8988T (cell line): Measurements from ENCODE around the gene FAM72C.
"Not testable (repeated sequence)": the region's sequence is repeated elsewhere in the genome, so short reads cannot be mapped to it uniquely, and the experiment has no call there.

Source experiments
- DNase-seq: peaks from one replicate; pipeline ENCODE4 v3.0.0; 2011

Gene FAM72C

DNA sequence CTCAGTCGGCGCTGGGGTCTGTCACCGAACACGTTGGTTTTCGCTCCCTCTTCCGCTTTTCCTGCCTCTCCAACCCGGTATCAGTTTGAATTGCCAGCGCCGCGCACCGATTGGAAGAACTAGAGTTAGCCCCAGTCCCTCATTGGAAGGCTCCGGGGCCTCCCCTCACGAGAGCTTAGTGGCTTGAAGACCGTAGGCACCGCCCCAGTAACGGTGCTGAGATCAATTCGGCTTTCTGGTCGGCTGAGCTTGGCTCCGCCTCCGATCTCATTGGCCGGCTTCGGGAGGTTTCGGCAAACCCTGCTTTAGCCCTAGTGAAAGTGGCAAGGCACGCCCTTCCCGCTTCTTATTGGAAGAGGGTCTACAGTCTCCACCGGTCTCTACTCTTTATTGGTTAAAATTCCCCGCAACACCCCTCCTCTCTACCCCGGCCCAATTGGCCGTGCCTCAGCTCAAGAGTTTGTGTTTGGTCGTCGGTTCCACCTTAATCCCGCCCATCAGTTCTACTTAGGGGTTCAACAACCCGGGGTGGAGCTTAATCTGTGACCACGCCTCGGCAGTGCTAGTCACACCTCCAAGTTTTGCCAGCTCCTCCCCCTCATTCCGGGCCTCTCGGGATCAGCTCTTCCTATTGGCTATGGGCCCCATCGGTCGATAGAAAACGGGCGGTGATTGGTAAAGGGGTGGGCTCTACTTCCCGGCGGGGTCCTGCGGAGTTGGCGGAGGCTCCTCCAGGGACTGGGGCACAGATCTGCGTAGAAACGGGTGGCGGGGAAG lies at the start of gene FAM72C:
FAM72C (minus strand) TSS at position 63 of the 777 bp plus-strand sequence. CDS start 845 bp downstream, outside the sequence.
- not testable (repeated sequence) for DNase-seq

DNA sequence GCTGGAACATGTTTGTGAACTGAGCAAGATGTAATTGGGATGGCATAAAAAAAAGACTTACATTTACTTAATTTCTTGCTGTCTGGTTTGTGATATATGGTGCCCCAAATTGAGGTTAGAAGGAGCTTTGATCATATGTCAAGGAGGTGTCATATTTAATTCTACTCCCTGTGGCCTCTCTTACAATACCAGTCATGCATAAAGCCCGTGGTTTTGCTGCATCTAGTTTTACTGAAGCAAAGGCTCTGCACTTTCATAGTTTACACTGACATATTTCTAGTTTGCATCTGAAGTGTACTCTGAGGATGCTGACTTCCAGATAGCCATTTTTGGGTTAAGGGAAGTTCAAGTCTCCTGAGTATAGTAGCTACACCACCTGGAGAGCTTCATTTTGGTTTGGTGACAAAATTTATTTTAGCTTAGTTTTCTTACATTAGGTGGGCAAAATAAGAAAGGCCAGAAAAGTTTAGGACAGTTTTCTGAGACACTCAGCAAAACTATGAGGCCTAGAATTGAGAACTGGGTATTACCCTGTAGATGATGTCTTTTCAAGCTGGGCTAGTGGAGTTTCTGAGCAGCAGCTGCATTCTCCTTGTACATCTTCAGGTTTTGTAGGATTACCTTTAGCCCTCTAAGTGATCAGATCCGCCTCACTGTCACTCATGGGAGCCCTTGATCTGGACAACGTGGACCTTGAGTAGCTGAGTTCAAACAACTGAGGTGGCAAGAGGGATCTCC lies 48.4 kb upstream of the FAM72C start:
- DNase-seq = not testable (repeated sequence)

DNA sequence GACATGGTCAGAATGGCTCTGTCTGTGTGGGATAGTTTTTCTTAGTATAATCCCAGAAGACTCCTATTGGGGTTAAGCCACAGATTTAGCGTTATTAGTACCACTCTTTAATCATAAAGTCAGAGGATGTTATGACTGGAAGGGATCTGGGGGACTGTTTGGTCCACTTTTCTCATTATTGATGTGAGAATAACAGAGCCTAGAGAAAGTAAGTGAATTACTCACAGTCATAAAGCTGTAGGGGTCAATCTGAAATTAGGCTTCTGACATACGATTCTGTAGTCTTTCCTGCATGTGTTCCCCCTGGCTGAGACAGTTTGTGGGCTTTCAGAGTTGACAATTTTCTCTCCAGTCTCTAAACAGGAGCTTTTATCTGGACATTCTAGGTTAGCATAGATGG lies 47.3 kb upstream of the FAM72C start:
- not testable (repeated sequence) for DNase-seq

DNA sequence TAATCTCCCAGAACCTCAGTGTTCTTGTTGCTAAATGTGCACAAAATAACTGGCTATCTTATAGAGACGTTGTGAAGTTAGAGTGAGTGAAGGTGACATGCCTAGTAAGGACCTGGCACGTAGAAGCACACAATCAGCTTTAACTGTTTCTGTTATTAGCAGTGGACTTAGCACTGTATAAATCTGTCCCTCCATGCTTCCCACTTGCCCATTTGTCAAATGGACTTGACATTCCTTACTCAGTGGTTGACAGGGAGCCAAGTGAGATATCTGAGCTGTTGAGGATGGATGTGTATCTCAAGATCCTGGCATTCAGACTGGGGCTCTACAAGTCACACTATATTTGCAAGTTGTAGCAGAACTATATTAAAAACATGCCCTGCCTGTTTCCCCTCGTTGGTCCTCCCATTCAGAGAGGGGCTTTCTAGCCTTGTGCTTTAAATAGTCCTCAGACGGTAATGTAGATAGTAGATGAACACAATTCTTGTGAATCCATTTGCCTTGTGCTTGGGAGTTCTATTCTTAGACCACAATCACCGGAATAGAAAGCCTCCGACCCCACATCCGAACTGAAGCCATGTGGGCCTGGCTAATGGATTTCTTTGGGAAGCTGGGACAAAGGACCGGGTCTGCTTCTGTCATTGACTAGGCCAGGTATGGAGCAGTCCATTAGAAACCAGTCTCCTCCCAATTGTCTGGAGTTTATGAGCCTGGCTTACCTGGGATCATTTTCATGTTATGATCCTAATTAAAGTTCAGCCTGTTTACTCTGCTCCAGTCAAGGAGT lies 43.6 kb upstream of the FAM72C start:
- not testable (repeated sequence) for DNase-seq

GRCh38 chr1:144014528-144014927 lies 42.7 kb upstream of the FAM72C start:
- not testable (repeated sequence) for DNase-seq

DNA sequence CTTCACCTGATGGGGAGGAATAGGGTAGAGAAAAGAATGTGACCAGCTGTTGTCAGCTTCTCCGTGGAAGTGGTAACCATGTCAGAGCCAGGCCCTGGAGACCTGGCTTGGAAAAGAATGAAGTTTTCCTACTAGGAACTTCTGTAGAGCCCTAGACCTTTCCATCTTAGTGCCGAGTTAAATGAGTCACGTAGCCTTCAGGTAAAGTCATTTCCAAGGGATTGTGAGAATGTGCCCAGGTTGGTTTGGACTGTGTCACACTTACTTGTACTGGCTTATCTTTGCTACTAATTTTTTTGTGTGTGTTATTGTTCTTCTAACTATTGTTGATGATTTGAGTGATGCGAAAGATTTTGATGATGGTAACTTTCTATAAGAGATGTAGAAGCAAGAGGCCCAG lies 42.3 kb upstream of the FAM72C start:
- DNase-seq = not testable (repeated sequence)

DNA sequence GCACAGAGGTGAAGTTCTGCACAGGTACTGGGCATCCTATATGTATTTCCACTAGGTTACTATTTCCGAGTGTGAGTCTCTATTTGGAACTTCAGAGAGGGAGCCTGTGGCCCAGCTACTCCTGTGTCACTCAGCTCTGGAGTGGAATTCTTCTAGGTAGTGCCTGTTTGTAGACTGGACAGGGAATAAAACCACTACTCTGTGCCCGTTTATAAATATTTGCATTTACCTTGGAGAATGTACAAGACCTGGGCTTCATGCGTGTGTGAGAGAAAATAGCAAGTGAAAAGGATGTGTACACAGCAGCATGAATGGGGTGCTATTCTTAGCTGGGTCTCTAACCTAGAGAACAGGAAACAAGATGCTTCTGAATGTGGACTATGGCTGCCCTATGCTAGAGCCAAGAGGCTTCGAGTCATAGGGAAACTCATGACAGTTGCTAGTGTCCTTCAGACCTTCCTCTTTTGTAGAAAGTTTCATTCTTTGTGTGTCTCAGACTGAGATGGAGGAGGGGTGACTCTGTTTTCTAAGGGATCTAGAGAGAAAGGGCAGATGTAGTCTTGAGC lies 40.5 kb upstream of the FAM72C start:
- DNase-seq = not testable (repeated sequence)

GRCh38 chr1:144009410-144009809 lies 37.6 kb upstream of the FAM72C start:
- DNase-seq = not testable (repeated sequence)

- not testable (repeated sequence) for DNase-seq
Observed at GRCh38 chr1:144004259-144004658, 32.5 kb upstream of the FAM72C start.

DNA sequence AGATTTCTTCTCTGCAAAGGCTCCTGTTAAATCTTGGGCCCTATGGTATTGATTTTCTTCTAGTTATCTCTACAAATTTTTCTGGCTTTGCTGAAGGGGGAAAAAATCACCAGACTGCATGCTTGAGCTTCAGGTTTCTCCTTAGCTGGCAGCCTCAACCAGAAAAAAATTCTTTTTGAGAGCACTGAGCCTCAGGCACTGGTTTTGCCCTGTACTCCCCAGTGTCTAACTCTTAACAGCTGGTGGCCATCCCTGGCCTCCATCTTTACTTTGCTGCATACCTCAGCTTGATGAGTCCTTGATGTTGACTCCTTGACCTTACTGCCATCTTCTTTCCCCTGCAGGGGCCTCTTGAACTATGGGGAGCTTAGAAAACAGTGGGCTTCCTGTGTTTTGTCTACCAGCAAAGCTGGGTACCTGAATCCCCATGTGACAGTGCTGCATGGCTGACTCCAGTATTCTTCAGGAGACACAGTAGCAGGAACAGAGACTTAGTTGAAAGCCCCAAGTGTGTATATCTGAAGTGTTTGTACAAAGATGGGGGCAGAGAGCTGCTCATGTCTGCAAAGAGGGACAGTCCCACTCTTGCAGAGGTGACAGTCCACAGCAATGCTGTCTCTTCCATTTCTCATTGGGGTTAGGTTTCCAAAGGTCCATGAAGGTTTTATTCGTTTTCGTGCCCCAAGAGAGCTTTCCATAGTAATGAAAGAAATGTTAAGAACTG lies 31.7 kb upstream of the FAM72C start:
- not testable (repeated sequence) for DNase-seq

DNA sequence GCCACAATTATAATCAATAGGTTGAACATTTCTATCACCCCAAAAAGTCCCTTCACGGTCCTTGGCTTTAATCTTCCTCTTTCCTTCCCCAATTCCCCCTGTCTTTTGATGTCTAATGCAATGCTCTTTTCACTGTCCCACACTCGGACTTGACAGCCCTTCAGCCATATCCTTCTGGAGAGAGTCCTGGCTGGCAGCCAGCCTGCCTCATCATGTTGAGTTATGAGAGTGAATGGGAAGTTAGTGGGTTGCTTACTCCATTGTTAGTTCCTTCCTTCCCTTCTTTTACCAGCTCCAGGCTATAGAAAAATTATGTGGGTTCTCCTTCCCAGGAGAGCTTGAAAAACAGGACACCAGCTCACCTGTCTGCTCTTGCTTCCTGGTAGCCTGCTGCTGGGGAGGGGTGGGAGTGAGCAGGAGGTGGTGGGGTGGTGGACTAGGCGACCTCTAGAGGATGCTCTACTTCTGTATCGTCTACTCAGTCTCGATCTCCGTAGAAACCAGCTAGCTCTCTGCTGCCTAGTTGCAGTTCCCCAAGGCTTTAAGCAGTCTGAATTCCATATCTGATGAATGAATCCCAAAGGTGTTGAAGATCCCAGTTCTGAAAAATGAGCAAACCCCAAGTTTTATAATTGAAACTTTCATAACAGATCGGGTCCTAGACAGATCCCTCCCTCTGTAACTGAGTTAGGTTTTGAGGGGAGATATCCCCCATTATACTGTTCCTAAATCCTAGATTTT lies 30.5 kb upstream of the FAM72C start:
- DNase-seq = not testable (repeated sequence)

- DNase-seq = not testable (repeated sequence)
Observed at GRCh38 chr1:144001077-144001476, 29.3 kb upstream of the FAM72C start.

DNA sequence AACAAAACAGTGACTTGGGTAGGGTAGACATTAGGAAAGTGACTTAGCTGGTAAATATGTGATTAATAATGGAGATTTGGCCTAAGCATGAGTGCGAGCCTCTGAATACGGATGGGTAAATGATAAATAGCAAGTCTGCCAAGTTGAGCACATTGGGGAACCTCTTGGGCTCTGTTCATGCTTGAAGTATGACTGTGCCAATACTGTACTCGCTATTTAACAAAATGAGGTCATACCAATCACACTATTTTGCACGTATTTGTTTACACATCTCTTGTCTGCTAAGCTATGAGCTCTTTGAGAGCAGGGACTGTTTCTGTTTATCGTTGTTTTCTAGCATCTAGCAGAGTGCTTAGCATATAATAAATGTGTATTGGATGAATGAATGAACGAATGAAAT lies 24.2 kb upstream of the FAM72C start:
- DNase-seq = not testable (repeated sequence)

GRCh38 chr1:143993301-143993907 lies 21.6 kb upstream of the FAM72C start:
- DNase-seq = not testable (repeated sequence)

DNA sequence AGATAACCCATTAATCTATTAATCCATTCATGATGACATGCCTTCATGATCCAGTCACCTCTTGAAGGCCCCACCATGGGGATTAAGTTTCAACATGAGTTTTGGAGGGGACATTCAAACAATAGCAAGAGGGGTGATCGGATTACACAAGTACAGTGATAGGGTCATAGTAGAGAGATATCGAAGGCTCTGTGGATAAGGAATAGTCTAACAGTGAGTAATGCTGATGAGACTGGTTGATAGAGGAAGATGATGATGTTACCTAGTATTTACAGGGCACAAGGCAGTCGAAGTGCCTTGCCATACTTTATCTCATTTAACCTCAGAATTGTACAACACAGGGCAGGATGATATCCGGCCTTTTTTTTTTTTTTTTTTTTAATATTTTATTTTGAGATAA lies 18.9 kb upstream of the FAM72C start:
- DNase-seq = not testable (repeated sequence)

GRCh38 chr1:143989719-143990118 lies 17.9 kb upstream of the FAM72C start:
- not testable (repeated sequence) for DNase-seq

DNA sequence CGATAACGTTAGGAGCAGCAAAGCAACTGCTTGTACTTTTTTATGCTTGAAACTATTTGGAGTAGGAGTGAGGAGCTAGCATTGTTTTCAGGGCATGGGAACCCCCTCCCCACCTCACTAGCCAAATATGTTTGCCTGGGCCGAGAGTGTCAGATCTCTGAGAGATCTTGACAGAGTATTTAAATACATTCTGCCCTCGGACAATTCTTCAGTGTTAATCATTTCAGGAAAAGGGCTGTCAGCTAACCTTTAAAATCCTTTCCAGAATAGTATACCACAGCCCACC lies 17.6 kb upstream of the FAM72C start:
- not testable (repeated sequence) for DNase-seq

DNA sequence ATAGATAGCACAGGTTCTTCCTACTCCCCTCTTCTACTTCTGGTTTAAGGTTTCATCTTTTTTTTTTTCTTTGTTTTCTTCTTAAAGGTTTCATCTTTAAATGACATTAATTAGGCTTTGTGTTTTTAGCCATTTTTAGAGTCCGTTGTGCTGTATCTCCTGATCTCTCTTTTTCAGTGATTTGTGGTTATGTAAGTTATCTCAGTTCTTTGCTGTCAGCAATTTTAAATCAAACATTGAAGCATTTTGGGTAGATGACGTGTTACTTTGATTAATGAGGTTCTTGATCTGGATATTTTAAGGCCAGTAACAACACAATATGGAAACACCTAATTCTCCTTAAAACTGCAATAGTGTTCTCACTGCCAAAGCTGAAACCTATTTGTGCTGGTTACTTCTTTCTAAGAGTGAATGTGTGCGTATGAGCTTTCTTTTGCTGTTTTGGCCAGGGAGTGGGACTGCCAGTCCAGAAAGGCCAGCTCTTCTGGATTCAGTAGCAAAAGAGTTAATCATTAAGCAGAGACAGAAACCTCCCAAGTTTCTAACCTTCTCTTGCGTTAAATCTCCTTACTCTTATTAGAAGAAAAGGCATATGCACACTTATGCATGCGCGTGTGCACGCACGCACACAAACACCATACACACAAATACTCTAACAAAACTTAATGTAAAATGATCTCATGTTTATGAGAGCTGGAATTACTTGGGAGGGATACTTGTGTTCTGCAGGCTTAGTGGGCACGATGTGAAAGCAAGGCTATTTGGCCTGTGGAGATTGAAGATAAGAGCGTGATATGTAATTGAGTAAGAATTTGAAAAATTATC lies 17.0 kb upstream of the FAM72C start:
- not testable (repeated sequence) for DNase-seq

DNA sequence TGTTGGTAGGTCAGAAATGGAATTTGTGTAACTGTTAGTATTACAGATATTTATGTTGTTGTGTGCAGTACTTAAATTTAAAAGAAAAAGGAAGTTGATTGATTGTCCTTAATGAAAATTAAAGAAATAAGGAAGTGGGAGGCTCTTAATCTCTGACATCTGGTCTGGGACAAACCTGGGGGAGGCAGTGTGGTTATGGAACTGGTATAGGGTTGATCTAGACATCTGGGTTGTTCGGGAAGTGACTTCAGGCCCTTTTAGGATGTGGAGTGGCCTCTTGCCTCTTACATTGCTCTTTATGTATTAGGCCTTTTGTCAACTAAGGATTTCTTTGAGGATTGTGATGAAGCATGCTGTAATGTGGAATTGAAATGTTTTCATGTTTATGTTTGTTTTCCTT lies 16.1 kb upstream of the FAM72C start:
- not testable (repeated sequence) for DNase-seq
